Thyroid gland (tissue), 4 donors: ENCODE data around the gene MAMLD1. TPM values are rescaled to one million over a fixed set of nuclear protein-coding genes. Genes with fewer than 3 reads are reported as not detected.

Source experiments
- DNase-seq, 2 donors: peaks; one replicate each; pipeline ENCODE4 v3.0.0-alpha.2; 2019
- H3K27ac ChIP-seq, 3 donors: fragments of 200-600 bp; sonication (generic); 1 replicate in 2 of 3; 2 replicates in 1 of 3; pipeline ENCODE4 v1.5.1; 2016 to 2019; ENCODE audit warnings: mild to moderate bottlenecking in 1 of 3, moderate library complexity in 1 of 3
- H3K27me3 ChIP-seq: fragments of 200-600 bp; sonication (generic); one replicate; pipeline ENCODE4 v1.5.1; 2019
- H3K36me3 ChIP-seq, 2 donors: fragments of 200-600 bp; sonication (generic); one replicate each; pipeline ENCODE4 v1.5.1; 2016 to 2019
- H3K4me1 ChIP-seq, 2 donors: fragments of 200-600 bp; sonication (generic); one replicate each; pipeline ENCODE4 v1.5.1; 2017 to 2019
- H3K4me3 ChIP-seq, 3 donors: fragments of 200-600 bp; sonication (generic); replicated peaks in 1 of 3; 1 replicate in 2 of 3; 2 replicates in 1 of 3; pipeline ENCODE4 v1.5.1; 2016; ENCODE audit warnings: mild to moderate bottlenecking in 1 of 3
- H3K9me3 ChIP-seq: fragments of 200-600 bp; sonication (generic); one replicate; pipeline ENCODE4 v1.5.1; 2017
- CTCF ChIP-seq, 6 experiments: fragments of 200-600 bp in 3 of 6; fragments of 450-650 bp in 3 of 6; sonication (generic) in 3 of 6; IDR thresholded peaks; one replicate each; pipeline ENCODE4 v1.5.1; 2016 to 2019; ENCODE audit warnings: antibody characterized with exemption in 6 of 6, mild to moderate bottlenecking in 2 of 6, inconsistent platforms in 1 of 6, moderate library complexity in 1 of 6
- POLR2A ChIP-seq, 2 donors: fragments of 450-650 bp; IDR thresholded peaks; one replicate each; pipeline ENCODE4 v1.6.1; 2017; ENCODE audit warnings: antibody characterized with exemption in 2 of 2, mild to moderate bottlenecking in 2 of 2, moderate library complexity in 1 of 2
- WGBS, 2 donors: methylation state at CpG; one replicate each; pipeline ENCODE4 v1.1.5; 2017; 5-methylcytosine and 5-hydroxymethylcytosine counted together
- intact Hi-C: fragments of 100-400 bp; cut with DNase I; formaldehyde crosslinking; loops from one replicate; pipeline ENCODE4 v1.15.1; 2023
- total RNA-seq, 4 donors: library from RNA; depleted of rRNA; stranded (reverse); fragments of >200 nt; gene quantifications; one replicate each; pipeline ENCODE4 v1.2.3, GENCODE V29; 2016

Gene MAMLD1
- total RNA-seq, 4 donors from 2014 or later, result 1.3 to 2.2 (median 1.8) TPM

- TF ChIP-seq POLR2A (IDR thresholded peaks at IDR 0.05), result no peak
- TF ChIP-seq CTCF (IDR thresholded peaks at IDR 0.05), result no peak
- Histone ChIP-seq H3K4me3 (no peak overlapping the region), H3K36me3 (no peaks in the 10 kb centered on the region), H3K27ac (no peak overlapping the region), H3K27me3 (no peaks in the 10 kb centered on the region), H3K4me1 (no peaks in the 10 kb centered on the region), H3K9me3 (no peaks in the 10 kb centered on the region)
- 22 to 33% methylated on average over 1 of the region's 1 CpG for WGBS, 2 donors
- DNase-seq, result no peak
- intact Hi-C loops, result no loop called here
Measured at GRCh38 chrX:150446995-150447394, 83.9 kb downstream of the MAMLD1 start.

GRCh38 chrX:150449313-150449712 lies 86.2 kb downstream of the MAMLD1 start:
- H3K4me1 ChIP-seq, result no peaks in the 10 kb centered on the region
- no peaks in the 10 kb centered on the region for H3K27me3 ChIP-seq
- H3K36me3 ChIP-seq, result no peaks in the 10 kb centered on the region
- 93 to 100% methylated on average over 1 to 5 of the region's 5 CpGs for WGBS, 2 donors
- H3K27ac ChIP-seq, result no peak overlapping the region
- intact Hi-C loops, result no loop called here
- no peak overlapping the region for H3K4me3 ChIP-seq
- DNase-seq, result no peak
- no peaks in the 10 kb centered on the region for H3K9me3 ChIP-seq
- TF ChIP-seq CTCF (IDR thresholded peaks at IDR 0.05) (no peak), POLR2A (IDR thresholded peaks at IDR 0.05) (no peak)

GRCh38 chrX:150450519-150451177 lies 87.5 kb downstream of the MAMLD1 start:
- DNase-seq, result no peak
- H3K36me3 ChIP-seq, result no peaks in the 10 kb centered on the region
- no peak overlapping the region for H3K4me3 ChIP-seq
- no peaks in the 10 kb centered on the region for H3K27me3 ChIP-seq
- no peak overlapping the region for H3K27ac ChIP-seq
- no peaks in the 10 kb centered on the region for H3K4me1 ChIP-seq
- no peak for TF ChIP-seq CTCF (IDR thresholded peaks at IDR 0.05)
- no peak for TF ChIP-seq POLR2A (IDR thresholded peaks at IDR 0.05)
- intact Hi-C loops, result no loop called here
- no peaks in the 10 kb centered on the region for H3K9me3 ChIP-seq
- 76 to 96% methylated on average over 3 to 4 of the region's 5 CpGs for whole genome bisulfite sequencing, 2 donors

GRCh38 chrX:150451953-150452352 lies 88.8 kb downstream of the MAMLD1 start:
- intact Hi-C loops, result no loop called here
- H3K36me3 ChIP-seq, result no peaks in the 10 kb centered on the region
- no peak for DNase-seq
- H3K9me3 ChIP-seq, result no peaks in the 10 kb centered on the region
- H3K4me1 ChIP-seq, result no peaks in the 10 kb centered on the region
- H3K27me3 ChIP-seq, result no peaks in the 10 kb centered on the region
- no peak overlapping the region for H3K4me3 ChIP-seq
- H3K27ac ChIP-seq, result no peak overlapping the region
- 69 to 88% methylated on average over 2 to 3 of the region's 3 CpGs for WGBS, 2 donors
- no peak for TF ChIP-seq CTCF (IDR thresholded peaks at IDR 0.05)
- TF ChIP-seq POLR2A (IDR thresholded peaks at IDR 0.05), result no peak

GRCh38 chrX:150454083-150454482 lies 91.0 kb downstream of the MAMLD1 start:
- Histone ChIP-seq H3K27ac (no peak overlapping the region), H3K9me3 (no peaks in the 10 kb centered on the region), H3K4me3 (no peak overlapping the region), H3K4me1 (no peaks in the 10 kb centered on the region), H3K36me3 (no peaks in the 10 kb centered on the region), H3K27me3 (no peaks in the 10 kb centered on the region)
- no peak for TF ChIP-seq CTCF (IDR thresholded peaks at IDR 0.05)
- no peak for TF ChIP-seq POLR2A (IDR thresholded peaks at IDR 0.05)
- intact Hi-C loops, result no loop called here
- no peak for DNase-seq
